Endometrium (tissue), 2 donors: Measurements from ENCODE around the gene PEX16.

Experiments
- FAIRE-seq: peaks from 2 replicates; lab custom pipeline; 2012; peaks lifted over from hg19 to GRCh38; lab: Jason Lieb, UNC
- donor health status: control.
- donor health status: control.

PEX16 gene

DNA sequence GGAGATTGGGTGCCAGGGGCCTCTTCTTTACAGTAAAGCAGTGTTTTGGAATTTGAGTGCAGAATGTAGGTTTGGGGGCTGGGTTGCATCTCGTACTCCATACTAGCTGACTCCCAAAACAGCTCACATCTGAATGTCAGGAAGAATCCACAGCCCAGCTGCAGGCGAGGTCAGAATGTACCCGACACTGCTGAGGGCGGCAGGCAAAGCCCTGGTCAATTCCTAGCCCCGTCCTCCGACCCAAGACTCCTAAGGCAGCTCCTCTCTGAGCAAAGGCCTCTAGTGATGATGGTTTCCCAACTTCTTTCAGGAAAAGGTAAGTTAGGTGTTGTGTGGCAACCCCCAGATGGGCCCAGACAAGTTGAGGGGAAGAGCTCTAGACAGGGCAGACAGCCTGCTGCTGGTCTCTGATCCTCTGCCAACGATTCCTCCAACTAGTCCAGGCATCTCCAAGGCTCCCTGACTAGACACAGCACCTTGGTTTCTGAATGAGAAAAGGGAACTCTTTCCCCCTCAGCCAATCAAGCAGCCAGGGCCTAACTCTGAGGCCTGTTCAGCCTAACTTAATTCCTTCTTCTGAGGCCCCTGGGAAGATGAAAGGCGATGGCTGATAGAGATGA is 13.4 kb upstream of the PEX16 start:
- no peak for FAIRE-seq

- FAIRE-seq: no peak
These were observed 12.5 kb upstream of the PEX16 start for GRCh38 chr11:45930031-45930794.

DNA sequence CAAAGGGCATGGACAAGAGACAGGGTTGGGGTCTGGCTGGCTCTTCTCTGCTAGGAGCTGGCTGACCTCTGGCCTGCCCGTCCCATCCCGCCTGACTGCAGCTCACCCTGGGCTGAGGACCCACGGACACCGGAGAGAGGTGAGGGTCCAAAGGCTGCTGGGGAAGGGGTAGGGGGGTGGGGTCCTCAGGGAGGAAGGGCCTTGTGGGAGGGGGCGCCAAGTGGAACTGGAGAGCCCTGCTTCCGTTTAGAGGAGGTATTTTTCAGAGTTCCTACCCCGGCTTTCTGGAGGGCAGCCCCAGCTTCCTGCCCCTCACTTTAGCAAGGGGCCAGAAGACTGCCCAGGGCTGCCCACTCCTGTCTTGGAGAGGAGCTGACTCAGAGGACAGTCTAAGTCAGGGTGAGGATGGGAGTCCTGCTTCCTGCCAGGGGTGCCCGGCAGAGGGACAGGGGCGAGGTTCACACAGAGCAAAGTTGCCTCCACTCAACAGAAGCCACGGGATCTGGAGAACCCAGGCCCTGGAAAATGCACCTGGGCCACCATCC is 11.9 kb upstream of the PEX16 start:
- no peak for FAIRE-seq

GRCh38 chr11:45928535-45929215 is 11.0 kb upstream of the PEX16 start:
- FAIRE-seq: no peak

DNA sequence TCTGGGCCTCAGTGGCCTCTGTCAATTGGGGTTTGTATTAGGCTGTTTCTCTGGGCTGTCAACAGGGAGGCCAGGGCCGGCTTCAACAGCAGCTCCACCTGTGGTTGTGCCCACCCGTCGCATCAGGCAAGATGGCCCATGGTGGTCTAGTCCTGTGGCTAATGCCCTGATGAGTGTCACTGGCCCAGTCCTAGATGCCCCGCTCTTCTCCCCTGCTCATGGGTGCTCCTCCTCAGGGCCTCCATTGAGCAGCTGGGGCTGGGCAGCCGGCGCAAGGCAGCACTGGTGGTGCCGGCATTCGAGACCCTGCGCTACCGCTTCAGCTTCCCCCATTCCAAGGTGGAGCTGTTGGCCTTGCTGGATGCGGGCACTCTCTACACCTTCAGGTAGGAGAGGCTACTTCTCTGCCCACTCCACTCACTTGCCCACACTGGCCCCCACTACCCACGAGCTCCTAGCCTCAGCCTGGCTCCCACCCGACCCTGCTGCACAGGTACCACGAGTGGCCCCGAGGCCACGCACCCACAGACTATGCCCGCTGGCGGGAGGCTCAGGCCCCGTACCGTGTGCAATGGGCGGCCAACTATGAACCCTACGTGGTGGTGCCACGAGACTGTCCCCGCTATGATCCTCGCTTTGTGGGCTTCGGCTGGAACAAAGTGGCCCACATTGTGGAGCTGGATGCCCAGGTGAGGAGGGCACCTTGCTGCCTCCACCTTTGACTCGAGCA is 10.2 kb upstream of the PEX16 start:
- FAIRE-seq: no peak

GRCh38 chr11:45927332-45927683 is 9.6 kb upstream of the PEX16 start:
- FAIRE-seq: no peak

- no peak for FAIRE-seq
These were observed 9.1 kb upstream of the PEX16 start for GRCh38 chr11:45926536-45927331.

DNA sequence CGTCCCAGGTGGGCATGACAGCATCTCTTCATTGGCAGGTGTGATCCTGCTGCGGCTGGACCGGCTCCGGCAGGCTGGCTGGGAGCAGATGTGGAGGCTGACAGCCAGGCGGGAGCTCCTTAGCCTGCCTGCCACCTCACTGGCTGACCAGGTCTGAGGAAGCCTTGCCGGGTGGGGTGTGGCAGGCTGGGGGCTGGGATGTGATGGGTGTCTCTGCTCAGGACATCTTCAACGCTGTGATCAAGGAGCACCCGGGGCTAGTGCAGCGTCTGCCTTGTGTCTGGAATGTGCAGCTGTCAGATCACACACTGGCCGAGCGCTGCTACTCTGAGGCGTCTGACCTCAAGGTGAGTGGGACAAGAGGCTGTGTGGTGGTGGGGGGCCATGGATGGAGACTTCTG is 8.3 kb upstream of the PEX16 start:
- FAIRE-seq: no peak

GRCh38 chr11:45925550-45925949 is 7.9 kb upstream of the PEX16 start:
- FAIRE-seq: no peak

GRCh38 chr11:45924927-45925326 is 7.2 kb upstream of the PEX16 start:
- FAIRE-seq: no peak

DNA sequence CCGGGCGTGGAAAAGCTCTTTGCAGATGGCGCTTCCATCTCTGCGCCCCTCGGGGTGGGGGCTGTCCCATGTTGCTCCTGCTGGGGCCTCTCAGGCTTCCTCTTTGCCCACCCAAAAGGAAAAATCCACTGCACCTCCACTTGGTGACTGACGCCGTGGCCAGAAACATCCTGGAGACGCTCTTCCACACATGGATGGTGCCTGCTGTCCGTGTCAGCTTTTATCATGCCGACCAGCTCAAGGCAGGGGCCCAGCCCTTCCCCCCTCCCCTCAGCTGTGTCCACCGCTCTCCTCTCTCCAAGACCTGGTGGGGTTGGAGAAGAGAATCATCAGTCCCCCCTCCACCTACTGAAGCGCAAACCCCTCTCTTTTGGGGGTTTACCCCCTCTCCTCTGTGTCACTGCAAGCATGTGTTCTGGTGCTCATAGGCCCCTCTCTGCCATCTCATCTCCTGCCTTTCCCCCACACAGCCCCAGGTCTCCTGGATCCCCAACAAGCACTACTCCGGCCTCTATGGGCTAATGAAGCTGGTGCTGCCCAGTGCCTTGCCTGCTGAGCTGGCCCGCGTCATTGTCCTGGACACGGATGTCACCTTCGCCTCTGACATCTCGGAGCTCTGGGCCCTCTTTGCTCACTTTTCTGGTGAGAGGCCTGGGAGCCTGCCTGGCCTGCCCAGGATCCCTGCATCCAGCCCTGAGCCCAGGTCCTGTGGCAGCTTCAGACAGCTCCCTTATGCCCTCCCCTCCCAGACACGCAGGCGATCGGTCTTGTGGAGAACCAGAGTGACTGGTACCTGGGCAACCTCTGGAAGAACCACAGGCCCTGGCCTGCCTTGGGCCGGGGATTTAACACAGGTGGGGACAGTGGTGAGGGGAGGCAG is 6.6 kb upstream of the PEX16 start:
- no peak for FAIRE-seq

DNA sequence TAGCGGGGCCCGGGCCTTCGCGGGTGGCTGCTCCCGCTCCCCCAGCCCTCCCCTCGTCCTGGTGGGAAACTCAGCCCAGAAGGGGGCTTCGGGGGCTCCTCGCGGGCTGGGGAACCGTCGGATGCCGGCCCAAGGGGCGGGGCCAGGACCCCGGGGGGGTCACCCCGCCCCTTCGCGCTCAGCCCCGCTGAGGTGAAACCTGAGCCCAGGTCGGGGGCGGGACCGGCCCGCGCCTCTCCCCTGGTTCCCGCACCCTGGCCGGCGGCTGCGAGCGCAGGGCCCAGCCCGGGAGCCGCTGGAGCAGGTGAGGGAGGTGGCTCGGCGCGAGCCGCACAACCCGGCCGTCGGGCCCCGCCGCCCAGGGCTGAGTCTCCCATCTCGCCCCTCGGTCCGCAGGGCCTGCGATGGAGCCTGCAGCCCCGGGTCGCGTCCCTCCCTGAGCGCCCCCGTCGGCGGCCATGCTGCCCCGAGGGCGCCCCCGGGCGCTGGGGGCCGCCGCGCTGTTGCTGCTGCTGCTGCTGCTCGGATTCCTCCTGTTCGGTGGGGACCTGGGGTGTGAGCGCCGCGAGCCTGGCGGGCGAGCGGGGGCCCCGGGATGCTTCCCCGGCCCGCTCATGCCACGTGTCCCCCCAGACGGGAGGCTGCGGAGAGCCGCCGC is 4.9 kb upstream of the PEX16 start, which contains the start of gene LARGE2:
Gene LARGE2, plus strand, starts transcription at position 232 of the 658 bp plus-strand sequence. Its CDS starts 227 bp downstream, at position 459.
- no peak for FAIRE-seq

GRCh38 chr11:45921561-45922424 is 4.1 kb upstream of the PEX16 start:
- FAIRE-seq: no peak

- FAIRE-seq: no peak
These were observed 3.1 kb upstream of the PEX16 start for GRCh38 chr11:45920531-45921477.

DNA sequence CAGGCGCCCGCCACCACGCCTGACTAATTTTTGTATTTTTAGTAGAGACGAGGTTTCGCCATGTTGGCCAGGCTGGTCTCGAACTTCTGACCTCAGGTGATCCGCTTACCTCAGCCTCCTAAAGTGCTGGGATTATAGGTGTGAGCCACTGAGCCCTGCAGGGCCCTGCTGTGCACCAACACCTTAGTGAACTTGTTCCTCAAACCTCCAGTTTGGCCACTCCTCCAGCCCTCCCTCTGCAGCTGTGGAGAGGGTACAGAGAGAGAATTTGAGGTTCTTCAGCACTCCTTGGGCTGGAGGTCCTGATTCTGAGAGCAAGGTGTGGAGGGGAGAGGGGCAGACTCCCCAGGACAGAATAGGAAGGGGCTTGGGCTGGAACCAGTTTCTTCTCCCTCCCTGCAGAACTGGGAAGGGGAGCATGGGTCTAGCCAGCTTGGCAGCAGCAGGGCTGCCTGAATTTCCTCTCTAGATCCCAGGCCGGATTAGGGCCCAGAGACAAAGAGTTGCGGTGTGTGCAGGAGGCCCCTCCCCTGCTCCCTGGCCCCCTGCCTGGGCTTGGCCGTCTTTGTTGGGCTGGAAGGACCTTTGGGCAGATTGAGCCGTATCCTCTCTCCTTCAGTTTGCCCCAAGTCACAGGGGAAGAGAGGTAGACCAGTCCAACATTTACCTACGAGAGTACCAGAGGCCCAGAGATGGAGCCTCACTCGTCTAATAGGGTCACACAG is 2.3 kb upstream of the PEX16 start:
- no peak for FAIRE-seq

DNA sequence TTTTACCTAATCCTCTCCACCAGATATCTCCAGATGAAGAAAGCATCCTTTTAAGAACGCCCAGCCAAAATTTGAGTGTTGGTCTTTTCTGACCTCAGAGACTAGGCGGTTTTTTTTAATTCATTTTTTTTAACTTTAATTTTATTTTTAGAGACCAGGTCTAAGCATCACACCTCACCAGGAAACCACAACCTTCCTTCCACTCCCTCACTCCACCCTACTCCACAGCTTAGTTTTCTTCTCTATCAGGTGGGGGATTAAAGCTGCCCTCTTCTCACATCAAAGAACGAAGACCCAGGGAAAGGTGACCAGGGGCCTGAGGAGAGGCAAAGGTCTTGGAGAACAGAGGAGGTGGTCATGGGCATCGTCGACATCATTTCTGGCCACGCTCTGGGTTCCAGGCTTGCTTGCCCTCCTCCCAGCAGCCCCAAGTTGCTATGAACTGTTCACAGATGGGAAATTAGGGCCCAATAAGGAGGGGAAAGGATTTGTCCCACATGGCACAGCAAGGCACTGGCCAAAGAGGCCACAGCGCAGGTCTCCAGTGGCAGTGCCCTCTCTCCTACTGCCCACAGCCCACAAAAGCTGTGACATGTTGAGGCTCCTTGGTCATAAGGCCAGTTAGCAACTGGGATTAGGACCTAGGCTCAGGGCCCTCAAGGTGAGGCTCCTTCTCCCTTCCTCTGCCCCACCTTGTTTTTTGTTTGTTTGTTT is 1.4 kb upstream of the PEX16 start:
- FAIRE-seq: no peak
